WERI-Rb-1 (cell line): Measurements from ENCODE around the gene MARK1.

ENCODE experiments used
- DNase-seq: peaks from one replicate; pipeline ENCODE4 v3.0.0-alpha.2; 2020
- H3K27ac ChIP-seq: fragments of 250-450 bp; sonication (Bioruptor Pico); 2 replicates; pipeline ENCODE4 v1.5.1; 2020; ENCODE audit warnings: mild to moderate bottlenecking, moderate library complexity
- H3K27me3 ChIP-seq: fragments of 250-450 bp; sonication (Bioruptor Pico); 2 replicates; pipeline ENCODE4 v1.5.1; 2021; ENCODE audit warnings: mild to moderate bottlenecking, low read depth, moderate library complexity; ENCODE audit not compliant: insufficient read depth, severe bottlenecking
- H3K36me3 ChIP-seq: fragments of 250-450 bp; sonication (Bioruptor Pico); 2 replicates; pipeline ENCODE4 v1.5.1; 2020; ENCODE audit warnings: mild to moderate bottlenecking, moderate library complexity
- H3K4me3 ChIP-seq: 2 replicates; pipeline ENCODE4 v1.5.1; 2011; ENCODE audit warnings: low read depth, mild to moderate bottlenecking, control low read depth, low read length
- H3K9me3 ChIP-seq: fragments of 250-450 bp; sonication (Bioruptor Pico); 2 replicates; pipeline ENCODE4 v1.5.1; 2021; ENCODE audit warnings: mild to moderate bottlenecking, moderate library complexity; ENCODE audit not compliant: severe bottlenecking
- TF ChIP-seq, protein P1 (sequence below): IDR thresholded peaks from 2 replicates; pipeline ENCODE4 v1.5.1; 2011; ENCODE audit warnings: low read depth, mild to moderate bottlenecking, control low read depth, inconsistent platforms, low read length

The MARK1 gene

DNA sequence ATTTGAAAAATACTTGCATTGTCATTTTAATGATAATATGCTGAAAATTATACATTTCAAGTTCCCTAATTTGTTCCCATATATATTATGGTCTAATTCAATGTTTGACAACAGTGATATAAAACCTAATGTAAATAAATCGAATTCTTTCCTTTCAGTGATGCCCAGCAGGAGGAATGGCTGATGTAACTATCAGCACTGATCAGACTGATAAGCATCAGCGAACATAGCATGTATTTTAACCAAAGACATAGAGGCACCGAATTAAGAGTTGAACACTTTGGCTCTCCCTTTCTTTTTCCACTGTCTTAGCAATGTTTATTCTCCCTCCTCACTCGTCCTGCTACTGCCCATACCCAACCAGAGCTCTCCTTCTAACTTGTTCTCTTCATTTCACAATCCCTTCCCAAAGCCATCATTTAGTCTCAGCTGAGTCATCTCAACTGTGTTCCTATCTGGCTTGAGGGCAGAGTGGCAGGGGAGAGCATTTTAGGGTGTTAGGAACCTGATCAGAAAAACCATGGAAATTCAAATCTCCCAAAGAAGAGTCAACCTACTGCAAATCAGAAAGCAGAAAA, 103.4 kb downstream of the MARK1 start:
- no peaks in the 10 kb centered on the region for H3K27me3 ChIP-seq
- no peak overlapping the region for H3K27ac ChIP-seq
- H3K36me3 ChIP-seq, result peaks cover 7% of the 10 kb centered on the region; the same call in 1 of the 2 replicates
- no peak overlapping the region for H3K4me3 ChIP-seq
- TF ChIP-seq, protein P1, sequence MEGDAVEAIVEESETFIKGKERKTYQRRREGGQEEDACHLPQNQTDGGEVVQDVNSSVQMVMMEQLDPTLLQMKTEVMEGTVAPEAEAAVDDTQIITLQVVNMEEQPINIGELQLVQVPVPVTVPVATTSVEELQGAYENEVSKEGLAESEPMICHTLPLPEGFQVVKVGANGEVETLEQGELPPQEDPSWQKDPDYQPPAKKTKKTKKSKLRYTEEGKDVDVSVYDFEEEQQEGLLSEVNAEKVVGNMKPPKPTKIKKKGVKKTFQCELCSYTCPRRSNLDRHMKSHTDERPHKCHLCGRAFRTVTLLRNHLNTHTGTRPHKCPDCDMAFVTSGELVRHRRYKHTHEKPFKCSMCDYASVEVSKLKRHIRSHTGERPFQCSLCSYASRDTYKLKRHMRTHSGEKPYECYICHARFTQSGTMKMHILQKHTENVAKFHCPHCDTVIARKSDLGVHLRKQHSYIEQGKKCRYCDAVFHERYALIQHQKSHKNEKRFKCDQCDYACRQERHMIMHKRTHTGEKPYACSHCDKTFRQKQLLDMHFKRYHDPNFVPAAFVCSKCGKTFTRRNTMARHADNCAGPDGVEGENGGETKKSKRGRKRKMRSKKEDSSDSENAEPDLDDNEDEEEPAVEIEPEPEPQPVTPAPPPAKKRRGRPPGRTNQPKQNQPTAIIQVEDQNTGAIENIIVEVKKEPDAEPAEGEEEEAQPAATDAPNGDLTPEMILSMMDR, result no peak
- no peaks in the 10 kb centered on the region for H3K9me3 ChIP-seq
- no peak for DNase-seq

DNA sequence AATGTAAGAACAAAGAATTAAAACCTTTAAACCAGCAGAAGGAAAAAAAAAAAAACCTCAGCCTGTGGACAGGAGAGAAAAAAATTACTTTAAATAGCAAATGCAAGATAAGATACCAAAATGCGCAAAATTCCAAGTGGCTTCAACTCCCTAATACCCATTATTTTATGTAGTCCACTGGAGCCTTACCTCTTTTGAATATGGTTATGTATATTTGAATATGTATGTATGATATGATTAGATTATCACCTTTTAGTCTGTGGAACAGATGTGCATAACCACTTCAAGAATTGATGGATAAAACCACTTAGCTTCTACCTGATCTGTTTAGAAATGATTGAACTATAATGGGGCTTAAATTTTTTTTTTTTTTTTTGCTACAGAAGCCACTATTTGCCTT, 109.8 kb downstream of the MARK1 start:
- DNase-seq, result no peak
- Histone ChIP-seq H3K36me3 (peaks cover 15% of the 10 kb centered on the region), H3K27ac (no peak overlapping the region), H3K9me3 (no peaks in the 10 kb centered on the region), H3K4me3 (no peak overlapping the region), H3K27me3 (no peaks in the 10 kb centered on the region)
- TF ChIP-seq, protein P1, result no peak

DNA sequence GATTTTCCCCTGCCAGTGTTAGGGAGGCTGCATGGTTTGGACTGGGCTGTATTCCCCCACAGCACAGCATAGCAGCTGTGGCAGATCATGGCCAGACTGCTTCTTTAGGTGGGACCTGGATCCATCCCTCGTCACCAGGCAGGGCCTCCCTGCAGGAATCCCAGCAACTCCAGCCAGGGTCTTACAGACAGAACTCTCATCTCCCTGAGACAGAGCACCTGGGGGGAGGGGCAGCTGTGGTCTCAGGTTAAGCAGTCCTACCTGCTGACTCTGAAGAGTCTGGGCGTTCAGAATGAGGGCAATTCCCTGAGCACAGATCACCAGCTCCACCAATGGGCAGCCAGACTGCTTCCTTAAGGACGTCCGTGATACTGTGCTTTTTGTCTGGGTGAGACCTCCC, 114.3 kb downstream of the MARK1 start:
- H3K36me3 ChIP-seq, result peaks cover 8% of the 10 kb centered on the region; the same call in 1 of the 2 replicates
- H3K27me3 ChIP-seq, result no peaks in the 10 kb centered on the region
- TF ChIP-seq, protein P1, result no peak
- H3K4me3 ChIP-seq, result no peak overlapping the region
- H3K9me3 ChIP-seq, result peaks cover 3% of the 10 kb centered on the region
- no peak overlapping the region for H3K27ac ChIP-seq
- no peak for DNase-seq

DNA sequence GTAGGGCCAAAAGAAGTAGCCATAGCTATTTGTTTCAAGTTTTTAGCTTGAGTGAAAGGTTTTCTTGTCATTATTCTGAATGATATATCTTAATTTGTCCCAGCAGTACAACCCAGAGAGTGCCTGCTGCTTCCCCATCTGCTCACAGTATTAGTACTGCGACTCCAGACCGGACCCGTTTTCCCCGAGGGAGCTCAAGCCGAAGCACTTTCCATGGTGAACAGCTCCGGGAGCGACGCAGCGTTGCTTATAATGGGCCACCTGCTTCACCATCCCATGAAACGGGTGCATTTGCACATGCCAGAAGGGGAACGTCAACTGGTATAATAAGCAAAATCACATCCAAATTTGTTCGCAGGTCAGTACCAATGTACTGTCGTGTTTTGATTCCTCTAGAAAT, 125.1 kb downstream of the MARK1 start:
- Histone ChIP-seq H3K36me3 (peaks cover 9% of the 10 kb centered on the region), H3K27me3 (no peaks in the 10 kb centered on the region), H3K27ac (no peak overlapping the region), H3K9me3 (no peaks in the 10 kb centered on the region), H3K4me3 (no peak overlapping the region)
- TF ChIP-seq, protein P1, result no peak
- DNase-seq, result peak; percentile 88

DNA sequence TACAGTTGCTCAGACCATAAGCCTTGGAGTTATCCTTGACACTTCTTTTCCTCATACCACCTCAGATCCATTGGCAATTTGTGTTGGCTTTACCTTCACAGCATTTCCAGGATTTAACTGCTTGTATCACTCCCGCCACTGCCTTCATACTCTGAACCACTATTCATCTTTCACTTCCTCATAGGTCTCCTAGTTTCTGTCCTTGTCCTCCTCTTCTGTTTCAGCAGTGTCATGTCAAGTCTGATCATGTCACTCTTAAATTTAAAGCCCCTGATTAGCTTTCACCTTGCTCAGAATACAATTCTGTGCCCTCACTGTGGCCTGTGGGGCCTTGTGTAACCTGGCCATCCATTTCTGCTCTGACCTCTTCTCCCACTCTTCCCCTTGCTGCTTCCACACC, 127.6 kb downstream of the MARK1 start:
- no peak overlapping the region for H3K27ac ChIP-seq
- no peak for DNase-seq
- H3K36me3 ChIP-seq, result peaks cover 12% of the 10 kb centered on the region
- no peak overlapping the region for H3K4me3 ChIP-seq
- TF ChIP-seq, protein P1, result no peak
- H3K9me3 ChIP-seq, result no peaks in the 10 kb centered on the region
- H3K27me3 ChIP-seq, result no peaks in the 10 kb centered on the region

DNA sequence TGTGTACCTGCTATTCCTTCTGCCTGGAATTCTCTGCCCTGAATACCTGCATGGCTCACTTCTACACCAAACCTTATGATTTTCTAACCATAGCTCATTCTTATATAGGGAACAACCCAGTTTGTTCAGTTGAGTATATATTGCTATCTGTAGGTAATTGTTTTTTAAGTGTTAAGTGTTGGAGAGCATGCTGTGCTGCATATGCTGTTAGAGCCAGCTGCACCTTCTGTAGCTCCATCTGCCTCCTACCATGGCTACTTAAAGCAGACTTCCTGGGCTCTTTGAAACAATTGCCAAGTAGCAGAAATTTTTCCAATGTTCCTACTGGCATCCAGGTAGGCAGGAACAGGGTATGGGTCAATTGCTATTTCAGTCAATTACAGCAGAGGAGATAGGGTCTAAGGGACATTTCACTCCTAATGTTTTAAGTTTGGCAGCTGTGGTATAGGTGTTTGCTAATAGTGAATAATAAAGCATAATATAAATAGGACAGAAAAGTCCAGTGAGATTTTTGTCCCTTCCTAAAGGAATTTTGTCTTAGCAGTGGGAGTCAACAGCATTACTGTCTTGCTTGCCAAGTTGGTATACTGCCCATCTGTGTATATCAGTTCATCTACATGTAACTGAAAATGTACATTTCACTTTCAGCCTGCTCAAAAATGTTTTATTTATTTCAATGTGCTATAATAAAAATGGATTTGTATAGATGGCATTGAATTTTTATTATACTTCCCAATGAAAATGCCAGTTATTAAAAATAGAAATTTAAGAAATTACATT, 128.2 kb downstream of the MARK1 start:
- no peak overlapping the region for H3K27ac ChIP-seq
- no peak overlapping the region for H3K4me3 ChIP-seq
- no peaks in the 10 kb centered on the region for H3K27me3 ChIP-seq
- no peak for DNase-seq
- TF ChIP-seq, protein P1, result no peak
- H3K36me3 ChIP-seq, result peaks cover 12% of the 10 kb centered on the region
- no peaks in the 10 kb centered on the region for H3K9me3 ChIP-seq
